Hepatocyte (in vitro differentiated cells): Measurements from ENCODE around the gene SMAD7. TPM values are rescaled to one million over a fixed set of nuclear protein-coding genes. Genes with fewer than 3 reads are reported as not detected.
A peak's percentile ranks its signal among the peaks of the same experiment; 100 is the strongest.

Experiments used
- DNase-seq: peaks from one replicate; pipeline ENCODE4 v3.0.0-alpha.2; 2016; ENCODE audit warnings: low spot score
- H2AFZ ChIP-seq: fragments of 200-600 bp; sonication (generic); 2 replicates; pipeline ENCODE4 v1.6.0; 2016; ENCODE audit warnings: antibody characterized with exemption, mild to moderate bottlenecking
- H3K27ac ChIP-seq: fragments of 200-600 bp; sonication (generic); 2 replicates; pipeline ENCODE4 v1.5.1; 2016; ENCODE audit warnings: mild to moderate bottlenecking
- H3K27me3 ChIP-seq: fragments of 200-600 bp; sonication (generic); 2 replicates; pipeline ENCODE4 v1.6.1; 2016
- H3K36me3 ChIP-seq: fragments of 200-600 bp; sonication (generic); replicated peaks from 2 replicates; pipeline ENCODE4 v1.5.1; 2016; ENCODE audit warnings: low read depth; ENCODE audit not compliant: insufficient read depth
- H3K4me1 ChIP-seq: fragments of 200-600 bp; sonication (generic); 2 replicates; pipeline ENCODE4 v1.5.1; 2016; ENCODE audit warnings: mild to moderate bottlenecking, moderate library complexity; ENCODE audit not compliant: insufficient read depth
- H3K4me2 ChIP-seq: fragments of 200-600 bp; sonication (generic); 2 replicates; pipeline ENCODE4 v1.6.0; 2016
- H3K4me3 ChIP-seq: fragments of 200-600 bp; sonication (generic); 2 replicates; pipeline ENCODE4 v1.5.1; 2016; ENCODE audit warnings: mild to moderate bottlenecking
- H3K79me2 ChIP-seq: fragments of 200-600 bp; sonication (generic); 2 replicates; pipeline ENCODE4 v1.6.0; 2017; ENCODE audit warnings: mild to moderate bottlenecking
- H3K9me2 ChIP-seq: fragments of 200-600 bp; sonication (generic); replicated peaks from 2 replicates; pipeline ENCODE4 v1.6.0; 2017; ENCODE audit warnings: mild to moderate bottlenecking; ENCODE audit not compliant: insufficient read depth
- H3K9me3 ChIP-seq: fragments of 200-600 bp; sonication (generic); 2 replicates; pipeline ENCODE4 v1.5.1; 2016; ENCODE audit warnings: low read depth, mild to moderate bottlenecking
- H4K20me1 ChIP-seq: fragments of 200-600 bp; sonication (generic); 2 replicates; pipeline ENCODE4 v1.6.0; 2016; ENCODE audit warnings: mild to moderate bottlenecking; ENCODE audit not compliant: insufficient read depth, poor library complexity, severe bottlenecking
- EZH2 ChIP-seq: fragments of 200-600 bp; sonication (generic); IDR thresholded peaks from 2 replicates; pipeline ENCODE4 v1.6.1; 2016; ENCODE audit warnings: antibody characterized with exemption, mild to moderate bottlenecking, borderline replicate concordance
- EZH2phosphoT487 ChIP-seq: fragments of 200-600 bp; sonication (generic); IDR thresholded peaks from one replicate; pipeline ENCODE4 v1.6.1; 2018; ENCODE audit warnings: antibody characterized with exemption, mild to moderate bottlenecking, low read depth, moderate library complexity; ENCODE audit not compliant: unreplicated experiment, severe bottlenecking
- WGBS: methylation state at CpG from one replicate; pipeline ENCODE4 v1.1.6; 2016; ENCODE audit warnings: low lambda C conversion rate; ENCODE audit errors: missing lambda C conversion rate; 5-methylcytosine and 5-hydroxymethylcytosine counted together
- polyA plus RNA-seq: library from polyadenylated mRNA; unstranded; fragments of >200 nt; fragmentation: Nextera tagmentation; extraction: Ambion mirVana; gene quantifications from 2 replicates; pipeline ENCODE4 v1.2.1, GENCODE V29; 2016
- total RNA-seq: library from RNA; depleted of rRNA; stranded (reverse); fragments of >200 nt; gene quantifications from 2 replicates; pipeline ENCODE4 v1.2.3, GENCODE V29; 2014
- TF ChIP-seq, protein P1 (sequence below): fragments of 200-600 bp; sonication (generic); IDR thresholded peaks from 2 replicates; pipeline ENCODE4 v1.5.1; 2016; ENCODE audit warnings: antibody characterized with exemption, mild to moderate bottlenecking; ENCODE audit not compliant: poor library complexity

Gene SMAD7
- total and polyA plus RNA-seq, 2 experiments from 2014 or later: 65.4 to 71.1 TPM

DNA sequence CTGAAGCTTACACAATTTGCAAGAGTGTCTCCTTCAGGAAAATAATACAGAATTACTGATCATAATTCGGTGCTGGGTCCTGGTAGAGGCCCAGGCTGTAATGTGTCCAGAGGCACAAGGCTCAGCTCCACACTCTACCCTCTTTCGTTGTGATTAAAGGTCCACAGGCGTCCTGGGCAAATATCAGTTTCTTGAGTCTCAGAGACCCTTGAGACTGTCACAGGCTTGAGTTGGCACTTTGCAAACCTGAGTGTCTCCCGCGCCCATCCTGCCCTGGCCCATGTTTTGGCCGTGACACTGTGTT is 46.9 kb upstream of the SMAD7 start:
- no peak for DNase-seq
- Histone ChIP-seq H3K27me3 (no peaks in the 10 kb centered on the region), H3K36me3 (no peaks in the 10 kb centered on the region), H3K79me2 (no peaks in the 10 kb centered on the region), H3K9me3 (no peaks in the 10 kb centered on the region), H2AFZ (no peak overlapping the region), H4K20me1 (no peaks in the 10 kb centered on the region), H3K4me1 (peaks cover 40% of the 10 kb centered on the region), H3K4me3 (no peak overlapping the region), H3K9me2 (no peaks in the 10 kb centered on the region), H3K27ac (peak overlapping the region; percentile 80), H3K4me2 (no peak overlapping the region)
- 73% methylated on average over 6 of the region's 6 CpGs for WGBS
- TF ChIP-seq, protein P1, sequence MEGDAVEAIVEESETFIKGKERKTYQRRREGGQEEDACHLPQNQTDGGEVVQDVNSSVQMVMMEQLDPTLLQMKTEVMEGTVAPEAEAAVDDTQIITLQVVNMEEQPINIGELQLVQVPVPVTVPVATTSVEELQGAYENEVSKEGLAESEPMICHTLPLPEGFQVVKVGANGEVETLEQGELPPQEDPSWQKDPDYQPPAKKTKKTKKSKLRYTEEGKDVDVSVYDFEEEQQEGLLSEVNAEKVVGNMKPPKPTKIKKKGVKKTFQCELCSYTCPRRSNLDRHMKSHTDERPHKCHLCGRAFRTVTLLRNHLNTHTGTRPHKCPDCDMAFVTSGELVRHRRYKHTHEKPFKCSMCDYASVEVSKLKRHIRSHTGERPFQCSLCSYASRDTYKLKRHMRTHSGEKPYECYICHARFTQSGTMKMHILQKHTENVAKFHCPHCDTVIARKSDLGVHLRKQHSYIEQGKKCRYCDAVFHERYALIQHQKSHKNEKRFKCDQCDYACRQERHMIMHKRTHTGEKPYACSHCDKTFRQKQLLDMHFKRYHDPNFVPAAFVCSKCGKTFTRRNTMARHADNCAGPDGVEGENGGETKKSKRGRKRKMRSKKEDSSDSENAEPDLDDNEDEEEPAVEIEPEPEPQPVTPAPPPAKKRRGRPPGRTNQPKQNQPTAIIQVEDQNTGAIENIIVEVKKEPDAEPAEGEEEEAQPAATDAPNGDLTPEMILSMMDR: no peak
- no peak for TF ChIP-seq EZH2phosphoT487

- Histone ChIP-seq H2AFZ (no peak overlapping the region), H3K27me3 (no peaks in the 10 kb centered on the region), H3K36me3 (no peaks in the 10 kb centered on the region), H3K27ac (peak overlapping the region; percentile 80), H3K4me1 (peaks cover 44% of the 10 kb centered on the region), H3K4me3 (no peak overlapping the region), H3K9me3 (no peaks in the 10 kb centered on the region), H4K20me1 (no peaks in the 10 kb centered on the region), H3K79me2 (no peaks in the 10 kb centered on the region), H3K4me2 (peak overlapping the region; percentile 20), H3K9me2 (no peaks in the 10 kb centered on the region)
- no peak for TF ChIP-seq EZH2
- TF ChIP-seq, protein P1: peak; percentile 12
- DNase-seq: peak; percentile 77
- WGBS: 50% methylated on average over 8 of the region's 8 CpGs
Measured at GRCh38 chr18:48996901-48997463, 46.2 kb upstream of the SMAD7 start.

- Histone ChIP-seq H3K4me3 (no peak overlapping the region), H3K9me2 (no peaks in the 10 kb centered on the region), H3K4me2 (no peak overlapping the region), H2AFZ (no peak overlapping the region), H3K79me2 (no peaks in the 10 kb centered on the region), H3K27ac (peak overlapping the region; percentile 80), H3K9me3 (no peaks in the 10 kb centered on the region), H3K27me3 (no peaks in the 10 kb centered on the region), H3K4me1 (peaks cover 54% of the 10 kb centered on the region), H3K36me3 (no peaks in the 10 kb centered on the region), H4K20me1 (no peaks in the 10 kb centered on the region)
- DNase-seq: no peak
- 98% methylated on average over 4 of the region's 4 CpGs for WGBS
- TF ChIP-seq EZH2phosphoT487: no peak
- TF ChIP-seq EZH2: no peak
- TF ChIP-seq, protein P1: no peak
Measured at GRCh38 chr18:48996041-48996440, 45.3 kb upstream of the SMAD7 start.
